ENCODE measurements around the gene GIPC1.
"Not testable (repeated sequence)": the region's sequence is repeated elsewhere in the genome, so short reads cannot be mapped to it uniquely, and the experiment has no call there.

Gene GIPC1

GRCh38 chr19:14517840-14518505 is 22.0 kb upstream of the GIPC1 start, which contains the start of gene DNAJB1:
DNAJB1 (minus strand) TSS chr19:14518397; CDS start chr19:14518349, 48 bp downstream.
- no peak for FAIRE-seq

GRCh38 chr19:14517446-14517839 is 21.5 kb upstream of the GIPC1 start:
- FAIRE-seq: no peak

- FAIRE-seq: no peak
These were observed 21.0 kb upstream of the GIPC1 start for GRCh38 chr19:14516746-14517438.

DNA sequence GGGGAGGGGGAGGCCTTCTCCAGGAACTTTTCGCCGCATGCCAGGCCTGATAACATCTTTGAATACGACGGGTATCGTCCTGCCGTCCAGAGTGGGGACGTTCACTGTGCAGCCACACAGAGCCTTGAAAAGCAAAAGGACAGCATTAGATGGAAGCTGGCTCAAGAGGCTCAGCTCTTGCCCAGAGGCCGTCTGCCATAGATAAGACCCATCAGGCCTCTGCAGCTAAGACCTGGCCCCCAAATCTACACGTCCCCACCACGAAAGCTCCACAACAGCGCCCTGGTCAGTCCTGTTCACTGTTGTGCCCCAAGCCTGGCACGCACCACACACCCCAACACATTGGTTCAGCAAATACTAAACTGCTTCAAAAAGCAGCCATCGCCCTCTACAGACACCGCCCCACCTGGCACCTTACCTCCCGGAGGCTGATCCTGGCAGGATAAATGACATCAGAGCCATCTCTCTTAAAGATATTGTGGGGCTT is 20.2 kb upstream of the GIPC1 start:
- no peak for FAIRE-seq

DNA sequence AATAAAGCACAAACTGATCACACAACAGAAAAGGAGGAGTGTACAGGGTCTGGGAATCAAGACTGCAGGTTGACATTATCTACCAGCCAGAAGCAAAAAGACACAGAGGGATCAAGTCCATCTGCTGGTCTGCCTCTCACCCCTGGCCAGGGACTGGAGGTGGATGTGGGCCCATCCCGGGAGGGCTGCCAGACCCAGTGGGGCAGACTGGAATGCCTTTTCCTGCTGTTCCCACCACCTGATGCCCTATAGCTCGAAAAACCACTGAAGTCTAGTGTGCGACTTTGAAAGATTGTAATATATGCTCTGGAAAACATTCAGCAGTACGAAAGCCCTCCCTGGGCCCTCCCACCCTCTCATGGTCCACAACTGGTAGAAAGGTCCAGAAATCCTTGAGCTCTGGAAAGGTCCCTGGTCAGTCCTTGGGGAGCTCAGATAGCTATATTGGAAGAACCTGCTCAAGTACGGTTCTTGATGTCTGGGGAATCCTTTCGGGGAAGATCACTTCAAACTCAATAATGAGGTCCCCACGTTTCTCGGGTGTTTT is 19.6 kb upstream of the GIPC1 start:
- FAIRE-seq: no peak

DNA sequence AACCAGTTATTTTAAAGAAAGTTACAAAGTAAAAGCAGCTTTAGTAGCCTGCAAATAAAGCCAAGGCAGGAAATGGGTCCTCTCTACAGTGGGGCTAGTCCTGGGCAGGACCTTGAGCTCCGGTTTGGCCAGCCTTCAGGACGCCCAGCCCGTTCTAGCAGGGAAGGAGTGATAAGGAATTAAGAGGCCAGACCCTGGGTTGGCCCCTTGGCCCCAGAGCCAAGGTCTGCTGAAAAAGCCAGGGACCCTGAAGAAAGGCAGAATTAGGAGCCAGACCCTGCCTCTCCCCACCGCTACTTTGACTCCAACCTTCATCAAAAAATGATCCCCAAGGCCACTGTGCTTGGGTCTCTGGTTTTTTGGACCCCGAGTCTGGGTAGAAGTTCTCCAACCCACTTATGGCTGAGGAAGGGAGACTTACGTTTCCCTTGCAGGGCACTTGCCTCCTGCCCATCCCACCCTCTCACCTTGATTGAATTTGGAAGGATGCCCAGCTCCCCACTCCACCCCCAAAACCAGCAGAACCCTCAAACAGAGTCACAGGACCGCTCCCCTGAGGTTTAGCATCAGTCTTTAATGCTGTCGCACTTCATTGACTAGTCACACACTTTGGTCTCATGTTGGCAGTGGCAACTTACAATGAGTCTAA is 18.4 kb upstream of the GIPC1 start:
- no peak for FAIRE-seq

DNA sequence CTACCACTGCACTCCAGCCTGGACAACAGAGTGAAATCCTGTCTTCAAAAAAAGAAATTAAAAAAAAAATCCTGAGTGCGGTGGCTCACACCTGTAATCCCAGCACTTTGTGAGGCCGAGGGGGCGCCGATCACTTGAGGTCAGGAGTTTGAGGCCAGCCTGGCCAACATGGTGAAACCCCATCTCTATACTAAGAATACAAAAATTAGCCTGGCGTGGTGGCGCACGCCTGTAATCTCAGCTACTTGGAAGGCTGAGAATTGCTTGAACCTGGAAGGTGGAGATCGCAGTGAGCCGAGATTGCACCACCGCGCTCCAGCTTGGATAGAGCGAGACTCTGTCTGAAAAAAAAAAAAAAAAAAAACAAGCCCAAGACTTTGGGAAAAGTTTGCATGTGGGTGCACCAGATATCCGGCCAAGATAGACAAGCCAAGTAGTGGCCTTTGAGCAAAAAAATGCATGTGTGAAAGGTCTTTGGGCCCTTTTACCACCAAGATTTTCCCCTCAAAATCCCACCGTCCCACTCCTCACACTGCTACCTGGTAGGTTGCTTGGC is 16.6 kb upstream of the GIPC1 start:
- no peak for FAIRE-seq

- no peak for FAIRE-seq
These were observed 15.3 kb upstream of the GIPC1 start for GRCh38 chr19:14511229-14511593.

DNA sequence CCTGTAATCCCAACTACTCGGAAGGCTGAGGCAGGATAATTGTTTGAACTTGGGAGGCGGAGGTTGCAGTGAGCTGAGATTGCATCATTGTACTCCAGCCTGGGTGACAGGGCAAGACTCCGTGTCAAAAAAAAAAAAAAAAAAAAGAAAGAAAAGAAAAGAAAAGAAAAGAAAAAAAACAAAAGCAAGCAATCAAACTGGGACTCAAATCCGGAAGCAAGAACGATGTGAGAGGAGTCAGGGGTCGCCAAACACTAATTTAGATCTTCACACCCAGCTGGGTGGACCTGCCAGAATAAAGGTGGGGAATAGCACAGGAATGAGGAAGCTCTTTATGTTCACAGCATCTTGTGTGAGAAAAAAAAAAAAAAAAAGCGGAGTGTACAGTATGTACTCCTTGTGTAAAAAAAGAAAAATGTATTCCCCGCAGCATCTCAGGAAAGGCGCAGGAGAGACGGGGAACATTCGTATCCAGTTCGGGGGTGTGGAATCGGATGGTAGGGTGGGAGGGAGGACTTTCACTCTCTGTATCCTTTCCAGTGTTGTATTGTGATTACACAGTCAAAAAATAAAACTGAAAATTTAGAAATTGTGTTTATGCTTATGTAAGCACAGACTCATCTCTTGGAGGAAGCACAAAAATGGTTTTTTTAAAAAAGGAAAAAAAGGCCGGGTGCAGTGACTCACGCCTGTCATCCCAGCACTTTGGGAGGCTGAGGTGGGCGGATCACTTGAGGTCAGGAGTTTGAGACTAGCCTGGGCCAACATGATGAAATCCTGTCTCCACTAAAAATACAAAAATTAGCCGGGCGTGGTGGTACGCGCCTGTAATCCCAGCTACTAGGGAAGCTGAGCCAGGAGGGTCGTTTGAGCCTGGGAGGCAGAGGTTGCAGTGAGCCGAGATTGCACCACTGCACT is 14.6 kb upstream of the GIPC1 start:
- FAIRE-seq: no peak

DNA sequence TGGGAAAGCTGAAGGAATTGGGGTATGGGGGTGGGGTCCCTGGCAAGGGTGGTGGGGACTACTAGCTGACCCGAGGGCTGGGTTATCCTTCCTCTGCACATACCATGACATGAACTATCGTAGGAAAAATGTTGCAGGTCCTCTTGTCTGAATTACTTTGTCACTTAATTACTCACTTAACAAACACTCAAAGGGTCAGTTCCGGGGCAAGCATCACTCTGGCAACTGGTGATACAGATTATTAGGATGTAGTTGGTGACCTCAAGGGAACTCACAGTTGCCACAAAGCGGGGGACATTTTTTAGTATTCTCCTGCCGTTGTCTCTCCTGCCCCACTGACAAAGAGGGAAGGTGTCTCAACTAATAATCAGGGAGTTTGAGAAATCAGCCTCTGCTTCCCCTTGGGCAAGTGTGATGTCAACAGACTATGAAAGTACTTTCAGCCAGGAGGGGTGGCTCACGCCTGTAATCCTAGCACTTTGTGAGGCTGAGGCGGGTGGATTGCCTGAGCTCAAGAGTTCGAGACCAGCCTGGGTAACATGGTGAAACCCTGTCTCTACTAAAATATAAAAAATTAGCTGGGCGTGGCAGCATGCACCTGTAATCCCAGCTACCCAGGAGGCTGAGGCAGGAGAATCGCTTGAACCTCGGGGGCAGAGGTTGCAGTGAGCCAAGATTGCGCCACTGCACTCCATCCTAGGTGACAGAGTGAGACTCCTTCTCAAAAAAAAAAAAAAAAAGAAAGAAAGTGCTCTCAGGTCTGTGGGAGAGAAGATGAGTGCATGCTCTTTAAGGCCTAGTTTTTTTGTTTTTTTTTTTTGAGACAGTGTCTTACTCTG is 12.0 kb upstream of the GIPC1 start:
- FAIRE-seq: no peak

DNA sequence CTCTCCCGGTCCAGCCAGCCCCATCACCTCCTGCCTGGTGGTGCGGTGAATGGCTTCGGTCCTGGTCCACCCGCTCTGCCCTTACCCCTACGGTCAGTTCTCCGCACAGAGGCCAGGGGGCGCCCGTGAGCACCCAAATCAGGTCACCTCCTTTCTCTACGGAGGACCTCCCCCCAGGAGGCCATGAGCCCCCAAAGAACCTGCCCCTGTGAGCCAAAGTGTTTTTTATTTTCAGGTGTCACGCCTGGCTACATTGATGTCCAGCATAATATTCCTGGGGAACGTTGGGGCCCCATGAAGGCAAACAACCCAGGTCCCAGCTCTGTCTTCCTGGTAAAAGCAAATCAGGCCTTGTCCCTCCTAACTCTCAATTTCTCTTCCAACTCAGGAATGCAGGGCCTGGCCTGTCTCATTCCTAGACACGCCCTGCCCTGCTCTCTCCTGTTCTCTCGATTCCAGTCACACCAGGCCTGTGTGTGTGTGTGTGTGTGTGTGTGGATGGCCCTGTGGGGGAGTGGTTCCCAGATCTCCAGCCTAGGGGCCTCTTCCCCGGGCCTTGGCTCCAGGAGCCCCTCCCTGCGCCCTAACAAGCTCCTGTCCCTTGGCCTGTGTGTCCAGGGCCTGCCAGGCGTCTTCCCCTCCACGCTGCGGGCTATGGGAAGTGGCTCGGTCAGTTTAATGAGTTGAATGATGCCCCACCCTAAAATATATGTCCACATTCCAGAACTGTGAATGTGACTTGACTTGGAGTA is 9.7 kb upstream of the GIPC1 start:
- FAIRE-seq: no peak

DNA sequence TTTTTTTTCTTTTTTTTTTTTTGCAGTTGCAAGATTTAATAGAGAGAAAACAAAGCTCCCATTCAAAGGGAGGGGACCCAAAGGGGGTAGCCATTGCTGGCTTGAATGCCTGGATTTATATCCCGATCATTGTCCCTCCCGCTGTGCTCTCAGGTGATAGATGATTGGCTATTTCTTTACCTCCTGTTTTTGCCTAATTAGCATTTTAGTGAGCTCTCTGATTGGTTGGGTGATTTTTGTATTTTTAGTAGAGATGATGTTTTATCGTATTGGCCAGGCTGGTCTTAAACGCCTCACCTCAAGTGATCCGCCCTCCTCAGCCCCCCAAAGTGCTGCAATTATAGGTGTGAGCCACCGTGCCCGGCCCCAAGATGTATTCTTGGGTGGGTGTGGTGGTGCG is 8.6 kb upstream of the GIPC1 start:
- not testable (repeated sequence) for FAIRE-seq

DNA sequence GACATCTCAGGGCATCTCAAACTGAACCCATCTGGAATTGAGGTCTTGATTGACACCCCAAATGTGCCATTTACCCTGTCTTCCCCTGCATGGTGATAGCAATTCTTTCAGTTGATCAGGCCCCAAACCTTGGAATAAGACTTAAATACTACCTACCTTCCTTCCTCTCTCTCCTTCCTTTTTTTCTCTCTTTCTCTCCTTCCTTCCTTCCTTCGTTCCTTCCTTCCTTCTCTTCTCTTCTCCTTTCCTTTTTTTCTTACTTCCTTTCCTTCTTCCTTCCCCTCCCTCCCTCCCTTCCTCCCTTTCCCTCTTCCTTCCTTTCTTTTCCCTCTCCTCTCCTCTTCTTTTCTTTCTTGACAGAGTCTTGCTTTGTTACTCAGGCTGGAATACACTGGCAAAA is 7.4 kb upstream of the GIPC1 start:
- no peak for FAIRE-seq

- FAIRE-seq: no peak
These were observed 6.6 kb upstream of the GIPC1 start for GRCh38 chr19:14502334-14503092.

GRCh38 chr19:14497228-14497921 is 1.4 kb upstream of the GIPC1 start:
- FAIRE-seq: no peak

DNA sequence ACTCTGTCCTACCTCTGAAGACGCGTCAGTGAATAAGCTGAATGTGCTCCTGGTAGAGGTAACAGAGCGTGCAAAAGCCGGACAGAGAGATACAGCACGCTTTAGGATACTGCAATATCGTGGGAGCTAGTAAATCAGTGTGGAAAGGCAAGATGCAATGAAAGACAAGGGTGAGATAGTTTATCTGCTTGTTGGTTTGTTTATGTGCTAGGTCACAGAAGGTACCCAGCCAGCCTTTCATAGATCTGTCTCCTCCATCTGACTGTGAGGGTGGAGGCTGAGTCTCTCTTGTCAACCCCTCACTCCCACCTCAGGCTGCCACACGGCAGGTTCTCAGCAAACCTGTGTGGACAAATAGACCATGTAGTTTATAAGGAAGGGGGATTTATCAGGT is 904 bp upstream of the GIPC1 start:
- FAIRE-seq: no peak

DNA sequence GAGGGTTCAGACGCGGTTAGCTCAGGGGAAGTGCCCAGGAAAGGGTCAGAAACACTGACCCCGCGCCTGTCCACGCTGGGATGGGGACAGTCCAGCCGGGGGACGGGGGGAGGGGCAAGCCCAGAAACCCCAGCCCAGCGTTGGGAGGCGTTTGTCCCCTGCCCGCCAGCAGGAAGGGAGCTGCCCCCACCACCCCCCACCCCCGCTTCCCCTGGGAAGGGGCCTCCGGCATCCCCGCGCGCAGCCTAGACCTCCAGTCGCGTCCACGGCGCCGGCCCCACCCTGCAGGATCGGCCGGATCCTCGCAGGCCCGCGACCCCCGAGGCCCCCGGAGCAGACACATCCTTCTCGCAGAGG is 277 bp downstream of the GIPC1 start:
- FAIRE-seq: no peak

DNA sequence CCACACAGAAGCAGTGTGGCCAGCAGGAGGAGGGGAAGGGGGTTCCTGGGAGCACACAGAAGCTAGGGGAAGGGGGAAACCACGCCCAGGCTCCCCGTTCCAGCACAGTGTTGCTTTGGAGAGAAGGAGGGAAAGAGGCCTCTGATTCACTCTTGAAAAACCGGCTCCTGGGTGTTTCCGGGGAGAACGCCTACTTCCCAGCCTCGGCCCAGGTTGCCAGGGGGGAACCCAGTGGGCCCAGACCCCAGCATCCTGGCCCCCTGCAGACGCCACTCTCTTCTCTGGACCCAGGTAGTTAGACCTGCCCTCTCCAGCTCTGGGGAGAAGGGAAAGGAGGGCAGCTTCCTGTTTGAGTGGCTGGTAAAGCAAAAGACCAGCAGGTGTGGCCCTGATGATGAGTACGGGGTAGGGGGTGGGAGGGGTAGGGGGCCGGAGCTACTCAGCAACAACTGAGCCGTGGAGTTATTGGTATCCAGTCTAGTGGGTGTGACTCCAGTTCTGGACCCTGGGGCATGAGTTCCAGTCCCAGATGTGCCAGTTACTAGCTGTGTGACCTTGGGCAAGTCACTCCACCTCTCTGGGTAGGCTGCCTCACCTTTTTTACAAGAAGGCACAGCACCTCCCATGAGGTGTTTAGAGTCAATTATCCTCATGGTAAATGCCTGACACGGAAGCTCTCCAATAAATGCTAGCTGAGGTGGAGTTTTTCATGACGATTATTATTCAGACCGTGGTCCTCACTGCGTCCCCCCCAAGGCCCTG is 836 bp downstream of the GIPC1 start:
- no peak for FAIRE-seq

All from endometrium (tissue), 2 donors.